ENCODE data around the gene ELP2.

Gene ELP2

GRCh38 chr18:36195427-36196122 lies 65.9 kb downstream of the ELP2 start:
- no peak for DNase-seq (ENCODE audit: low read depth)
- H3K4me3 ChIP-seq (ENCODE audit: low read length) = no peak overlapping the region
- no peak for TF ChIP-seq CTCF (conservative IDR thresholded peaks at IDR 0.05; ENCODE audit: low read length)

DNA sequence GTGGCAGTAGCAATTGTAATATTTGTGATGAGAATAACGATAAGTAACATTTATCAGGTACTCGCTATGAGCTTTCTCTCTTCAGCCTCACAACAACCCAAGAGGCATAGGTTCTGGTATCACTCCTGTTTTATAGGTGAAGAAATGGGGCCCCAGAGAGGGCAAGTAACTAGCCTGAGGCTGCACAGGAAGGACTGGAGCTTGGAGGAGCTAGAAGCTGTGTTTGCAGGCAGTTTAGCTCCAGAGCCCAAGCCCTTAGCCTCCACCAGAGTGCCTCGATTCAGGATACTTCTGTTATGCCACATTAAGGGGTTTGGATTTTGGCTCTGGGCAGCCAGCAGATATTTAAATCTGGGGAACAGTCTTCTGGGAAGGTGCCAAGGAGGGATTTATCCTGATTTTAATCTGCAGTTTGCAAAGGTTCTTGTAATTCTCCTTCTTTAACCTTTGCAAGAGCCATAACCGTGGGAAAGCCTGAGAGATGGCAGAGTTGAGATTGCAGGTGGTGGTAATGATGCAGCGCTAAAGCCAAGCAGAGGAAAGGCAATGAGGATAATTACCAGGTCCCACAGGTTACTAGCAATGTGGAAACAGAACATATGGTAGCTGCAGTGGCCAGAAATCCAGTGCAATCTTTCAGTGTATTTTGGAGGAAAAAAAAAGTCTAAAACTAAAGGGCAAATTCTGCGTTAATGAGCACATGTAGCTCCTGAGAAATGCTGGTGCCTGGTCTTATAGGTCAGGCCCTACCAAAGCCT lies 66.7 kb downstream of the ELP2 start:
- no peak for TF ChIP-seq CTCF (conservative IDR thresholded peaks at IDR 0.05; ENCODE audit: low read length)
- no peak for DNase-seq (ENCODE audit: low read depth)
- no peak overlapping the region for H3K4me3 ChIP-seq (ENCODE audit: low read length)

GRCh38 chr18:36197511-36198166 lies 67.9 kb downstream of the ELP2 start:
- no peak for TF ChIP-seq CTCF (conservative IDR thresholded peaks at IDR 0.05; ENCODE audit: low read length)
- H3K4me3 ChIP-seq (ENCODE audit: low read length) = no peak overlapping the region
- DNase-seq (ENCODE audit: low read depth) = no peak

- no peak overlapping the region for H3K4me3 ChIP-seq (ENCODE audit: low read length)
- DNase-seq (ENCODE audit: low read depth) = no peak
- TF ChIP-seq CTCF (conservative IDR thresholded peaks at IDR 0.05; ENCODE audit: low read length) = no peak
Observed at GRCh38 chr18:36199691-36200295, 70.1 kb downstream of the ELP2 start.

DNA sequence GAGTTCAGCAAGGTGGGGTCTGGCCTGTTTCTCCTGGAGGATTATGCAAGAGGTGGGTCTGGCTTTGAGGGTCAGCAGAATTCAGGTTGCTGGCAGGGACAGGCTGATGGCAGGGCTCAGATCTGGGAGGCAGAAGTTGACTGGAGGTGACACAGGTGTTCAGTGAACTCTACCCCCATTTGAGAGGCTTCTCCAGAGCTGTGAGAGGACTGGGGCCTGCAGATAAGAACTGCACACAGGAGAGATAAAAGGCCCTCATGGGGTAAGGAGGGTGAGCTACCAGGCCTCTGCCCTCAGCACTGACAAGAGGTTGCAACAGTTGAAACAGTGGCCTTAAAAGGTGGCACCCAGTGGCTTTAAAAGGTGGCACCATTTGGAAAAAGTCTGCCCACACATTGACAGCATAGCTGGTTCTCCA lies 70.7 kb downstream of the ELP2 start:
- DNase-seq (ENCODE audit: low read depth) = no peak
- H3K4me3 ChIP-seq (ENCODE audit: low read length) = no peak overlapping the region
- TF ChIP-seq CTCF (conservative IDR thresholded peaks at IDR 0.05; ENCODE audit: low read length) = no peak

DNA sequence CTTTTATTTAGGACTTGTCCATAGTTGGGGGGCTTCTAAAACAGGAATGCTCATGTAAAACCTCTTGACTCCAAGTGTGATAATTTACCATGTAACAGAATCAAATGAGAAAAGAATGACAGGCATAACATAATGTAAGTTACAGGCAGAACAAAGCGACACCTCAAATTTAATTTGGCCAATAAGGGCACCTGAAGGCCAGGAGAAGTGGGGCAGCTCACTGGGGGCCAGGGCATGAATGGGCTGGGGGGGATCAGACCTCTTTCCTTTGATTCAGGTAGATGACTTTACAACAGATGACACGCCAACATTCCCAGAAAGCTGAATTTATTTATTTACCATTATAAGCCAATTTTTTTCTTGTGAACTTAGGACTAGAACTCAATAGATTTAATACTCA lies 72.1 kb downstream of the ELP2 start:
- DNase-seq (ENCODE audit: low read depth) = no peak
- no peak overlapping the region for H3K4me3 ChIP-seq (ENCODE audit: low read length)
- TF ChIP-seq CTCF (conservative IDR thresholded peaks at IDR 0.05; ENCODE audit: low read length) = no peak

All from AG10803 (cell line).